Activated naive CD4-positive, alpha-beta T cell treated with anti-CD3 and anti-CD28 coated beads, Interleukin-2, amount 50 U/mL, for 16 hours (primary cell): Measurements from ENCODE around the gene PITPNC1.

Source experiments
- DNase-seq: peaks from one replicate; pipeline ENCODE4 v3.0.0-alpha.2; 2020

Gene PITPNC1

DNA sequence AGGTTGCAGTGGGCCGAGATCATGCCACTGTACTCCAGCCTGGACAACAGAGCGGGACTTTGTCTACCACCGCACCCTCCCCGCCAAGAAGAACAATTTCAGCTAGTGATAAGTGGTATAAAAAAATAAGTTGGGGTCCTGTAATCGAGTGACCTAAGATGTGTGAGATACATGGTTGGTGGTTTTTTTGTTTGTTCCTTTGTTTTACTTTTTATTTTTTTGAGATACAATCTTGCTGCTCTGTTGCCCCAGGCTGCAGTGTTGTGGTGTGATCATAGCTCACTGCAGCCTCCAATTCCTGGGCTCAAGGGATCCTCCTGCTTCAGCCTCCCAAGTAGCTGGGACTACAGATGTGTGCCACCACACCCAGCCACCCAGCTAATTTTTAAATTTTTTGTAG is 58.7 kb downstream of the PITPNC1 start:
- DNase-seq = no peak

GRCh38 chr17:67436233-67436632 is 59.2 kb downstream of the PITPNC1 start:
- no peak for DNase-seq

GRCh38 chr17:67438667-67439066 is 61.6 kb downstream of the PITPNC1 start:
- DNase-seq = no peak

DNA sequence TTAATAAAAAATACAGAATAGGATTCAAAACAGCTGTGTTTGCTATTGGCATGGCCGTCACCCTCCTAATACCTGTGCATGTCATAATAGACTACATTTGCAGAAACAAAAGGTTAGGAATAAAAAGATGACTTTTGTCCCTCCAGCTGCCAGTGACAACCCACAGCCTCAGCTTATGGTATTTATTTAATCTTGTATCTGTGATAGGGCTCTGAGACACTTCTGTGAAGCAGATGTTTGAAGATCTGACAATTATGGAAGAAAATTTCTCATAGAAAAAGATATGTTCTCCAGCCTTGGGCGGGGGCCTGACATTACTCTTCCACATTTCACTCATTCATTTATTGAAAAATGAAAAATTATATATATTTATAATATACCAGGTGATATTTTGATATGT is 62.2 kb downstream of the PITPNC1 start:
- no peak for DNase-seq

DNA sequence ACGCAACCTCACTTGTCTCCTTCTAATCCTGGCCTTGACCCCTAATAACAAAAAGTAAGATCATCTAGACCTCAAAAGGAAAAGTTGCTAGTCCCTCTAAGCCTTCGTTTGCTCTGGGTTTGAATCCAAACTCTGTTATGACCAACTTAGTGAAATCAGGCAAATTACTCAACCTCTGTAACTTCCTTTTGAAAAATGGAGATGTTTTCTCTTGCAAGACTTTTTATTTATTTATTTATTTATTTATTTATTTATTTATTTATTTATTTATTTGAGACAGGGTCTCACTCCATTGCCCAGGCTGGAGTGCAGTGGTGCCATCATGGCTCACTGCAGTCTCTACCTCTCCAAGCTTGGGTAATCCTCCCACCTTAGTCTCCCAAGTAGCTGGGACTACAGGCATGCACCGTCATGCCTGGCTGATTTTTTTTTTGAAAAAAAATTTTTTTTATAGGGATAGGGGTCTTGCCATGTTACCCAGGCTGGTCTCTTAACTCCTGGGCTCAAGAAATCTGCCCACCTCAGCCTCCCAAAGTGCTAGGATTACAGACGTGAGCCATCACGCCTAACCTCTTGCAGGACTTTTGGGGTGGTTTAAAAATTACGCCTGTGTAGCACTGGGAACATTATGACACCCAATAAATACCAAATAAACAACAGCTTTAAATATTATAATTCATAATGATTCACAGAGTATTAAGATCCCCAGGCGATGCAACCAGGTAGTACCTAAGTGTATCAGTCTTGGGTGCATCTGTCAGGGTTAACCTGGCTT is 63.4 kb downstream of the PITPNC1 start:
- DNase-seq = no peak

DNA sequence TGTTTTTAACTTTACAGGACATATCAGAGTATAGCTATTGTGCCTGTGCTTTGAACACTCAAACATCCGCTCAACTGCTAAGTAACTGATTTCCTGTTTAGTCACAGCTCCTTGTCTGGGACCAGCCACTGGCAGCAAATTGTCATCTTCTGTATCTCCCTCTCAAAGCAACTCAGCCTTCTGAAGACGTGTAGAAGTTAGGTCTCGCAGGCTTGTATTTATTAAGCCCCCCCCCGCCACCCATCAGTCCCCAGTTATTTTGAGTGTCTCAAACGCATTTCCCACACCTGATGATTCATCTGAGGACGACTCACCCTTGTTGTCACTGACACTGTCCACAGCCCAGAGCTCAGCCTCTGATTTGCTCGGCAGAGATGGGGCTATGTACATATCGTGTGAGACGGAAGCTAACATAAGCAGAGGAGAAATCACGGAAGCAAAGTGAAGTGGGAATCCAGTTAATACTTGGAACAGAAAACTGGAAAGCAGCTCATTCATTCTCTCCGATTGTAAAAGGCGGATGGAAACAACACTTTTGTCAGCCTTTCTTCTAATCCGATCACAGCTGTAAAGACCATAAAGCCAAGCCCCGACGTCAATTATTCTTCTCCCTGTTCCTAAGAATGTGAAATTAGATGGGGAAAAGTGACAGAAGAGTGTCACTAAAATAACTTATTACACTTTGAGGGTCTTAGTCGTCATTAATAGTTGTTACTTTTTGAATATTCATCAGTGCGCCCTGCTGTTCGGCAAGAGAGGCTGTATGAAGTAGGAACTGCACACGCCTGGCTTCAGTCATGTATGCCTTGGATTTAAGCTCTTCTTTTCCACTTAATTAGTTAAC is 64.2 kb downstream of the PITPNC1 start:
- peak; percentile 71 for DNase-seq

- DNase-seq = no peak
These were observed 64.8 kb downstream of the PITPNC1 start for GRCh38 chr17:67441896-67442219.

DNA sequence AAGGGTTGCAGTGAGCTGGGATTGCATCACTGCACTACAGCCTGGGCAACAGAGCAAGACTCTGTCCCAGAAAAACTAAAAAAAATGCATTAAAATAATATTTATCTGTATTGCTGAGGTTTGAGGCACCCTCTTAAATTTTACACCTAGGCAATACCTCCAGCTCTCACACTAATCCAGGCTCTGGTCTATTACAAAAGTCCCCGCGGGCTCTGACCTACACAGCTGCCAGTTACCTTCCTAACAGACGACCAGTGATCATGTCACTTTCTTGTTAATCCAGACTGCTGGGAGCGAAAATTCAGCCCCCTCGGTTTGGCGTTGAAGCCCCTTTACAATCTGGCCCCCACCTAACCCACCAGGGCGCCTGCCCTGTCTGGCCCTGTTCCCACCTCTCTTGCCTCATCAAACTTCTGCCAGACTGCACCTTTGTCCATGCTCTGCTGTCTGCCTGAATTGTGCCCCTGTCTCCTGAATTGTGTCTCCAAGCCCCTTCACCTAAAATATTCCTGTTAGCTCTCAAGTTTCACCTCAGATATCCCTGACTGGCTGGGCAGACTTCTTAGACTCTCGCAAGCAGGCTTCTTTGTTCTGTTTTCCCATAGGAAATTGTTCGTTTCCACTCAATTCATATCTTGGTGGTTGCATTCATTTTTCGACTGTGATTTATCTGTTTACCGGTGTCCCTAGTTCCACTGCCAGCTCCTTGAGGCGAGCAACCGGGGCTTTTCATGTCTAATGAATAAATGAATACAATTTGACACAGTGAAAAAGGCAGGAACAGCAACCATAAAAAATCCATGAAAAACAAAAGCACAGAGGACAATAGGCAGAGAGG is 65.9 kb downstream of the PITPNC1 start:
- no peak for DNase-seq

DNA sequence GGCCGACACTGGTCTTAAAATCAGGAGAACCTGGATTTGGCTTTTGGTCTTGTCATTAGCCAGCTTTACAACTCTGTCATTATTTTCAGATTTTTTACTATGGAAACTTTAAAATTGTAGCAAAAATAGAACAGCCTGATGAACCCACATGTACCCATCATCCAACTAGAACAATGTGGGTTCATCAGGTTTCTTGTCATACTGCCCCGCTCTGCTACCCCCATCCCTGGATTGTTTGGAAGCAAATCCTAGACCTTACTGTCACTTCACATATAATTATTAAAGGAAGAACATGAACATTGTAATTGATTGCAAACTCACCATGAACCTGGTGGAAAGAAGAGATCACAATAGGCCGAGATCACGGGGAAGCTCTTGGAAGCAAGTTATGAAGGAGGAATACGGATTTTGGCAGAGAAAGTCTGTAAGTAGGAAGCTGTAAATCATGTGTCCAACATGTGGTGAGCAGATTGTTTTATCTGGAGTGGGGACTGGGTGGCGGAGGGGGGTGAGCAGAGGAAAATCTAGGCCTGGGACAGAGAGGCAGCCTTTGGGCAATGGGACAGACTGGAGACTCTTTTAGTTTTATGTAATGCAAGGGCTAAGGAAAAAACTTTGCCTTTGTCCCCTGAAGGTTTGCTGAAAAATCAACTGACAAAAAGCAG is 67.0 kb downstream of the PITPNC1 start:
- DNase-seq = no peak

- no peak for DNase-seq
These were observed 71.4 kb downstream of the PITPNC1 start for GRCh38 chr17:67448449-67448848.

DNA sequence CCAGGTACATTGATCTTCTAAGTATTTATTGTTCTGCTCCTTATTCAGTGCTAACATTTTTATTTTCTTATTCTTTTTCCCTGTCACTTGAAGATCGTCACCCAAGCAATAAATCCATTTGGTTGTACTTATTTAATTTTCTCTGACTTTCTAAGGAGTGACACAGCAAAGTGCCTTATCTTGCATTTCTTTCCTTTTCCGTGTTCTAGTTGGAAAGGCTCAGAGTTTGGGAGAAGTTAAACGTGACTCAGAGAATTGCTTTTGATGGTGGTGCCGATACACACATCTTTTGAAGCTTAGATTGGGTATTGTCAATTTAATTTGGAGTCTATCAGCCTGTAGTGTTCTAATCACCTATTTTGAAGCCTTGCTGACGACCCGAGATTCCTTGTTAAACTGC is 72.0 kb downstream of the PITPNC1 start:
- no peak for DNase-seq

DNA sequence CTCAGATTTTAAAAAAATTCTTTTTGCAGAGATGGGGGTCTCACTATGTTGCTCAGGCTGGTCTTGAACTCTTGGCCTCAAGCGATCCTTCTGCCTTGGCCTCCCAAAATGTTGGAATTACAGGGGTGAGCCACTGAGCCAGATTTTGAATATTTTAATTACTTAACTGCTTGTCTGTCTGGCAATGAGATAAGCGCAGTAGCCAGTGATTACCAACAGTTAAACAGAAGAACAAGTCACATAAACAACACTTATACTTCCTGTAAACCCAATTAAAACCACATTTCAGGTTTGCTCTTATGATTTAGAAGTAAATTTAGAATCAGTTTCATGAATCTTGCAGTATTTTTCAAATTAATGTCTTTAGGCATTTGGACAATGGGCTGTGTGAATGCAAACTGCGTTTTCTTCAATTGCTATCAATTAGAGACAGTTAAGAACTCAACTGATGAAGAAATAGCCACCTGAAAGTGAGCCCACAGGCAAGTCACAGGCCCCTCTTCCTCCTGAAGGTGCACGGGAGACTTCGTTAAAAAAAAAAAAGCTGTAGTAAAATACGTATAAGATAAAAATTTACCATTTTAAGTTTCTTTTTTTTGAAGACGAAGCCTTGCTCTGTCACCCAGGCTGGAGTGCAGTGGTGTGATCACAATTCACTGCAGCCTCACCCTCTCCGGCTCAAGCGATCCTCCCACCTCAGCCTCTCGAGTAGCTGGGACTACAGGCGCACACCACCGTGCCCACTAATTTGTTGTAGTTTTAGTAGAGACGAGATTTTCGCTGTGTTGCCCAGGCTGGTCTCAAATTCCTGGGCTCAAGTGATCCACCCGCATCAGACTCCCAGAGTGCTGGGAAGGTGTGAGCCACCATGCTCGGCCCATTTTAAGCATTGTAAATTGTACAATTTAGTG is 73.0 kb downstream of the PITPNC1 start:
- DNase-seq = no peak

DNA sequence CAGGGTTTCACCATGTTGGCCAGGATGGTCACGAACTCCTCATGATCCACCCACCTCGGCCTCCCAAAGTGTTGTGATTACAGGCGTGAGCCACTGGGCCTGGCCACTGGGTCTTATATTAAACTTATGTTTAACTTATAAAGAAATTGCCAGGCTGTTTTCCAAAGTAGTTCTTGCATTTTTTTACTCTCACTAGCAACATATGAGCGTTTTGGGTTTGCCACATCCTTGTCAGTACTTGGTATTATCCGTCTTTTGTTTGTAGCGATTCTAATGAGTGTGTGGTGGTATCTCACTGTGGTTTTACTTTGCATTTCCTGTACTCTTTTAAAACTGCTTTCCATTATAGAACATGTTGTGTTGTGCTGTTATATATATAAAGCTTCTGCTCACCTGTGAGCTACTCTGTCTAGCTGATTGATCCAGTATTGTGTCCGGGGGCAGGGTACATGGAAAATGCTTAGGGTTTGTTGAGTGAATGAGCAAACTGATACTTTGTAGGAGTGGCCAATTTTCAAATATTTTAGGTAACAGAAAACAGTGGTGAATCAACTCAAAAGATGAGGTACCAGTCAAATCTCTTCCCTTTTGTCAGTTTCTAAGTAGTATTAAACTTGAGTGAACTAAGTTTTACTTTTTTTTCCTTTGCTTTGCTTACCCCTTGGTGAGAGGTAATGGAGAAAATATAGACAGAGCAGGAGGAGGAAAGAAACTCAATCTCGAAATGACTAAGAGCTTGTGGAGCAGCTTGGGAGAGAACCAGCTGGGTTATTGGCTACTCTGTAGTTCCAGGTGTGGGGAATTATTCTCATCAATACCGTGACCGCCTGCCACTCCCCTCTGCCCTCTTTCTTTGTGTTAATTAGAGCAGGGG is 75.8 kb downstream of the PITPNC1 start:
- DNase-seq = no peak

GRCh38 chr17:67456103-67456502 is 79.0 kb downstream of the PITPNC1 start:
- DNase-seq = no peak

DNA sequence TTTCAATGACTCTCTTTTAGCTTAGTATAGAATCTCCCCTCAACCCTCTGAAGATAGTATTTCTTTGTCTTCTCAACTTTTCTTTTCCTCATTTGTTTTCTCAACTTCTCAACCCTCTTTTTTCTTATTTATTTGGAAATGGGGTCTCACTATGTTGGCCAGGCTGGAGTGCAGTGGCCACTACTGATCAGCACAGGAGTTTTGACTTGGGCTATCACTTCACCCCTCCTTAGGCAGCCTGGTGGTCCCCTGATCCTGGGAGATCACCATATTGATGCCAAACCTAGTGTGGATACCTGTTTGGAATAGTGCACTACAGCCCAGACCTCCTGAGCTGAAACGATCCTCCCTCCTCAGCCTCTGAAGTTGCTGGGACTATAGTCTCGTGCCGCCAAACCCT is 79.8 kb downstream of the PITPNC1 start:
- no peak for DNase-seq

DNA sequence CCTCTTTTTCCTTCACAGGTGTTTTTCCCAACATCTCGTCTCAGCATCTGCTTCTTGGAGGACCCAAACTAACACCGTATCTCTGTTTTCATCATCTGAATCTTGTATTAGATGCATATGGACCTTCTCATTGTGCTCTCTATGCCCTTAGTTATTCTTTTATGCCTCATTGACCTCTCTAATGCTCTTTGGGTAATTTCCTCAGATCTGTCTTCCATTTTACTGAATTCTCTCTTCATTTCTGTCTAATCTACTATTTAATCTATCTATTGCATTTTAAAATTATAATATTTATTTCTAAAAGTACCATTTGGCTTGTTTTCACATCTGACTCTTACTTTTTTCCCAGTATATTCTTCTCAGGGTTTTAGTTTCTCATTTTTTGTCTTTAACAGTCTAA is 81.1 kb downstream of the PITPNC1 start:
- no peak for DNase-seq

GRCh38 chr17:67459985-67460384 is 82.9 kb downstream of the PITPNC1 start:
- no peak for DNase-seq

GRCh38 chr17:67461228-67461780 is 84.2 kb downstream of the PITPNC1 start:
- peak; percentile 23 for DNase-seq

DNA sequence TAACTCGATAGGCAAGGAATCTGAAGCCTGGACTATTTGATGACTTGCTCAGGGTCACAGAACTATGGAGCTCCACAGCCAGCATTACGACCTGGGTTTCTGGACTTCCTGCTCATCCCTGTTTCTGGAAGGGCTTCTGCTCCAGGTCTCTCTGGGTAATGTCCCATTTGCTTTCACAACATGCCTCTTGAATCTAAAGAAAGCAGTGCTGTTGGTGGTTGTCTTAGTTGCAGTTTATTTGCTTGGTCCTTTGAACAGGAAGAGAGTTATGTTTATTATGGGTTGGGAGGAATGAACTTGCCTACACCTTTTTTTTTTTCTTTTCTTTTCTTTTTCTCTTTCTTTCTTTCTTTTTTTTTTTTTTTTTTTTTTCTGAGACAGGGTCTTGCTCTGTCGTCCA is 84.8 kb downstream of the PITPNC1 start:
- DNase-seq = no peak

GRCh38 chr17:67466251-67466796 is 89.2 kb downstream of the PITPNC1 start:
- DNase-seq = no peak
